GM12878 (cell line): Measurements from ENCODE around the gene FCER2. TPM values are rescaled to one million over a fixed set of nuclear protein-coding genes. Genes with fewer than 3 reads are reported as not detected.
A peak's percentile ranks its signal among the peaks of the same experiment; 100 is the strongest.

Experiments used
- ATF3 ChIP-seq: IDR thresholded peaks from 2 replicates; pipeline ENCODE4 v1.6.1; 2011; ENCODE audit warnings: low read depth, mild to moderate bottlenecking, low read length, moderate library complexity, borderline replicate concordance; ENCODE audit errors: extremely low read depth
- BMI1 ChIP-seq: fragments of 450-650 bp; IDR thresholded peaks from 2 replicates; pipeline ENCODE4 v1.6.1; 2016; ENCODE audit warnings: mild to moderate bottlenecking, moderate library complexity, borderline replicate concordance
- DPF2 ChIP-seq: fragments of 450-650 bp; IDR thresholded peaks from 2 replicates; pipeline ENCODE4 v1.6.1; 2017; ENCODE audit warnings: mild to moderate bottlenecking
- EZH2 ChIP-seq: IDR thresholded peaks from 2 replicates; pipeline ENCODE4 v1.6.1; 2012; ENCODE audit warnings: low read depth, mild to moderate bottlenecking, control low read depth, inconsistent platforms, low read length, borderline replicate concordance; ENCODE audit not compliant: control insufficient read depth
- FOS ChIP-seq: IDR thresholded peaks from 3 replicates; pipeline ENCODE4 v1.6.1; 2011; ENCODE audit warnings: borderline replicate concordance; ENCODE audit not compliant: insufficient read length; ENCODE audit errors: extremely low read depth
- FOXK2 ChIP-seq: fragments of 450-650 bp; IDR thresholded peaks from 2 replicates; pipeline ENCODE4 v1.6.1; 2017; ENCODE audit warnings: mild to moderate bottlenecking, moderate library complexity
- FOXM1 ChIP-seq: IDR thresholded peaks from 2 replicates; pipeline ENCODE4 v1.6.1; 2012; ENCODE audit warnings: low read depth, mild to moderate bottlenecking, inconsistent platforms, low read length, moderate library complexity
- HDAC6 ChIP-seq: fragments of 200-600 bp; sonication (generic); IDR thresholded peaks from one replicate; pipeline ENCODE4 v1.8.0; 2017; ENCODE audit warnings: antibody characterized with exemption; ENCODE audit not compliant: unreplicated experiment
- IKZF2 ChIP-seq, 2 experiments: fragments of 450-650 bp; IDR thresholded peaks; 2 replicates each; pipeline ENCODE4 v1.6.1; 2017; ENCODE audit warnings: mild to moderate bottlenecking in 2 of 2, moderate library complexity in 2 of 2
- LARP7 ChIP-seq: fragments of 450-650 bp; IDR thresholded peaks from 2 replicates; pipeline ENCODE4 v1.6.1; 2017; ENCODE audit warnings: mild to moderate bottlenecking
- RAD51 ChIP-seq: fragments of 450-650 bp; IDR thresholded peaks from 2 replicates; pipeline ENCODE4 v1.6.1; 2016; ENCODE audit warnings: moderate library complexity, mild to moderate bottlenecking, inconsistent platforms
- RELA ChIP-seq: fragments of 450-650 bp; IDR thresholded peaks from 2 replicates; pipeline ENCODE4 v1.8.0; 2014; ENCODE audit warnings: borderline replicate concordance; ENCODE audit not compliant: partially characterized antibody
- STAT1 ChIP-seq: fragments of 450-650 bp; conservative IDR thresholded peaks from 2 replicates; pipeline ENCODE4 v1.6.1; 2014; ENCODE audit warnings: antibody characterized with exemption, mild to moderate bottlenecking
- SUPT20H ChIP-seq: IDR thresholded peaks from 2 replicates; pipeline ENCODE4 v1.6.1; 2011; ENCODE audit warnings: low read depth, mild to moderate bottlenecking, low read length, moderate library complexity, borderline replicate concordance; ENCODE audit not compliant: control insufficient read depth
- TARDBP ChIP-seq: IDR thresholded peaks from 2 replicates; pipeline ENCODE4 v1.6.1; 2016; ENCODE audit warnings: borderline replicate concordance
- YBX1 ChIP-seq: fragments of 450-650 bp; IDR thresholded peaks from 2 replicates; pipeline ENCODE4 v1.6.1; 2016; ENCODE audit warnings: antibody characterized with exemption
- ZZZ3 ChIP-seq: IDR thresholded peaks from 2 replicates; pipeline ENCODE4 v1.6.1; 2011; ENCODE audit warnings: low read depth; ENCODE audit not compliant: control insufficient read depth, insufficient read length
- polyA plus RNA-seq, 11 experiments: library from polyadenylated mRNA; depleted of rRNA in 4 of 11; unstranded in 6 of 11; stranded (reverse) in 5 of 11; fragments of >200 nt; fragmentation: Nextera tagmentation in 4 of 11; fragmentation: Illumina TruSeq in 1 of 11; extraction: Ambion mirVana in 4 of 11; extraction: Trizol in 1 of 11; gene quantifications; 1 replicate in 1 of 11; 2 replicates in 10 of 11; pipeline versions ENCODE4 v1.2.1 to v1.2.3, GENCODE V29; 2011 to 2016; ENCODE audit warnings: inconsistent platforms in 2 of 11, missing spikeins in 2 of 11, low read depth in 1 of 11
- total RNA-seq, 4 experiments: library from RNA; depleted of rRNA in 3 of 4; stranded (reverse); fragments of >200 nt in 3 of 4; fragmentation: Illumina TruSeq in 1 of 4; extraction: Trizol in 1 of 4; gene quantifications; 2 replicates each; pipeline versions ENCODE4 v1.2.1 to v1.2.3, GENCODE V29; 2013 to 2021
- TF ChIP-seq, protein P1 (sequence below): IDR thresholded peaks from 2 replicates; pipeline ENCODE4 v1.6.1; 2012; ENCODE audit warnings: low read depth, low read length, improper control_type of control experiment
- TF ChIP-seq, protein P2 (sequence below): fragments of 450-650 bp; IDR thresholded peaks from 2 replicates; pipeline ENCODE4 v1.6.1; 2016; ENCODE audit warnings: mild to moderate bottlenecking
- TF ChIP-seq, protein P3 (sequence below): fragments of 450-650 bp; IDR thresholded peaks from 2 replicates; pipeline ENCODE4 v1.6.1; 2017; ENCODE audit warnings: mild to moderate bottlenecking, low read depth, inconsistent platforms; ENCODE audit not compliant: poor library complexity, severe bottlenecking
- TF ChIP-seq, protein P4 (sequence below): IDR thresholded peaks from 2 replicates; pipeline ENCODE4 v1.6.1; 2012; ENCODE audit warnings: mild to moderate bottlenecking, low read depth, low read length

FCER2 gene
- total and polyA plus RNA-seq, 10 of the 15 experiments (the other 5 are each of a cell fraction or from before 2014, with no cell fraction given): 44.0 to 424 (median 241) TPM

DNA sequence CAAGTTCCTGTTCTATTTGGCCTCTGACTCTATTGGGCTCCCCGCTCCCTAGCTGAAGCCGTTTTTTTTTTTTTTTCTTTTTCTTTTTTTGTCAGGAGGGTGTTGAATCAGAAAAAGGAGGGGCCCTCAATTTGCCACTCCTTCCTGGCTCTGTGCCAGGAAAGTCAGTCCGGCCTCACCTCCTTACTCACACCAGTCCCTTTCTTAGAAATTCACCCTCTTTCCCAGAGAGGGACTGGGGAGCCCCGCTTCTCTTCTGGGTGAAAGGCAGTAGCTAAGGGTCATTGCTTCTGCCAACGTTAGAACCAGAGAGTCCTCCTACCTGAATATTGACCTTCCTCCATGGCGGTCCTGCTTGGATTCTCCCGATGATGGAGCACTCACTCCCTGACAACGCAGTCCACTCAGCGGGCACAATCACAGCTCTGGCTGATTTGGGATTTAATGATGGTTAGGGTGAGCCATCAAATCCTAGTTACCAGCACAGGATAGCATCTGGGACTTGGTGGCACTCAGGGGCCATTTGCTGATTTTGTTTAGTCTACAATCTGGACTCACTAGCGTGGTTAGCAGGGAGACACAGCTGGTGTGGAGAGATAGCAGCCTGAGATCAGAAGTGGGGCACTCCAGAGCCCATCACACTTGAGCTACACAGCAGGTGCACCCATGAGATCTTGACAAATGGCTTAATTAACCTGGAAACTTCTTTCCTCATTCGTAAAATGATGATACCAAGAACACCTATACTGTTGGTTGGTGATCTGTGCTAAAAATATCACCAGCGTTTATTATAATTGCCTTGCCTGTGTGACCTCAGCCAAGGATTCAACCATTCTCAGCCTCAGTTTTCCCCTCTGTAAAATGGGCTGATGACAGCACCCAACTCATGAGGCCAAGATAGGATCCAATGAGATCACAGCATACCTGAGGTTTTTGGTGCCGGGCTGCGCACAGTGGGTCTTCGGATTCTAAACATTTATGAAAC is 2.2 kb downstream of the FCER2 start (continued):
- TF ChIP-seq, protein P1, sequence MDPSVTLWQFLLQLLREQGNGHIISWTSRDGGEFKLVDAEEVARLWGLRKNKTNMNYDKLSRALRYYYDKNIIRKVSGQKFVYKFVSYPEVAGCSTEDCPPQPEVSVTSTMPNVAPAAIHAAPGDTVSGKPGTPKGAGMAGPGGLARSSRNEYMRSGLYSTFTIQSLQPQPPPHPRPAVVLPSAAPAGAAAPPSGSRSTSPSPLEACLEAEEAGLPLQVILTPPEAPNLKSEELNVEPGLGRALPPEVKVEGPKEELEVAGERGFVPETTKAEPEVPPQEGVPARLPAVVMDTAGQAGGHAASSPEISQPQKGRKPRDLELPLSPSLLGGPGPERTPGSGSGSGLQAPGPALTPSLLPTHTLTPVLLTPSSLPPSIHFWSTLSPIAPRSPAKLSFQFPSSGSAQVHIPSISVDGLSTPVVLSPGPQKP: no peak
- no peak for TF ChIP-seq TARDBP
- TF ChIP-seq HDAC6: no peak
- no peak for TF ChIP-seq EZH2
- no peak; the same call in 1 of the 2 replicates for TF ChIP-seq FOXM1
- peak; percentile 48 to 54; a peak in 2 of 4 replicates for TF ChIP-seq IKZF2 (IDR thresholded peaks at IDR 0.05)
- no peak for TF ChIP-seq RELA
- TF ChIP-seq, protein P2, sequence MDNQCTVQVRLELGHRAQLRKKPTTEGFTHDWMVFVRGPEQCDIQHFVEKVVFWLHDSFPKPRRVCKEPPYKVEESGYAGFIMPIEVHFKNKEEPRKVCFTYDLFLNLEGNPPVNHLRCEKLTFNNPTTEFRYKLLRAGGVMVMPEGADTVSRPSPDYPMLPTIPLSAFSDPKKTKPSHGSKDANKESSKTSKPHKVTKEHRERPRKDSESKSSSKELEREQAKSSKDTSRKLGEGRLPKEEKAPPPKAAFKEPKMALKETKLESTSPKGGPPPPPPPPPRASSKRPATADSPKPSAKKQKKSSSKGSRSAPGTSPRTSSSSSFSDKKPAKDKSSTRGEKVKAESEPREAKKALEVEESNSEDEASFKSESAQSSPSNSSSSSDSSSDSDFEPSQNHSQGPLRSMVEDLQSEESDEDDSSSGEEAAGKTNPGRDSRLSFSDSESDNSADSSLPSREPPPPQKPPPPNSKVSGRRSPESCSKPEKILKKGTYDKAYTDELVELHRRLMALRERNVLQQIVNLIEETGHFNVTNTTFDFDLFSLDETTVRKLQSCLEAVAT: peak; percentile 84
- TF ChIP-seq, protein P3, sequence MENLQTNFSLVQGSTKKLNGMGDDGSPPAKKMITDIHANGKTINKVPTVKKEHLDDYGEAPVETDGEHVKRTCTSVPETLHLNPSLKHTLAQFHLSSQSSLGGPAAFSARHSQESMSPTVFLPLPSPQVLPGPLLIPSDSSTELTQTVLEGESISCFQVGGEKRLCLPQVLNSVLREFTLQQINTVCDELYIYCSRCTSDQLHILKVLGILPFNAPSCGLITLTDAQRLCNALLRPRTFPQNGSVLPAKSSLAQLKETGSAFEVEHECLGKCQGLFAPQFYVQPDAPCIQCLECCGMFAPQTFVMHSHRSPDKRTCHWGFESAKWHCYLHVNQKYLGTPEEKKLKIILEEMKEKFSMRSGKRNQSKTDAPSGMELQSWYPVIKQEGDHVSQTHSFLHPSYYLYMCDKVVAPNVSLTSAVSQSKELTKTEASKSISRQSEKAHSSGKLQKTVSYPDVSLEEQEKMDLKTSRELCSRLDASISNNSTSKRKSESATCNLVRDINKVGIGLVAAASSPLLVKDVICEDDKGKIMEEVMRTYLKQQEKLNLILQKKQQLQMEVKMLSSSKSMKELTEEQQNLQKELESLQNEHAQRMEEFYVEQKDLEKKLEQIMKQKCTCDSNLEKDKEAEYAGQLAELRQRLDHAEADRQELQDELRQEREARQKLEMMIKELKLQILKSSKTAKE: peak; percentile 94
- TF ChIP-seq FOXK2: no peak
- TF ChIP-seq BMI1: no peak
- TF ChIP-seq STAT1: no peak
- peak; percentile 28; the same call in 1 of the 2 replicates for TF ChIP-seq LARP7
- no peak for TF ChIP-seq YBX1
- no peak for TF ChIP-seq ZZZ3
- TF ChIP-seq ATF3: no peak
- no peak for TF ChIP-seq FOS
- TF ChIP-seq, protein P4, sequence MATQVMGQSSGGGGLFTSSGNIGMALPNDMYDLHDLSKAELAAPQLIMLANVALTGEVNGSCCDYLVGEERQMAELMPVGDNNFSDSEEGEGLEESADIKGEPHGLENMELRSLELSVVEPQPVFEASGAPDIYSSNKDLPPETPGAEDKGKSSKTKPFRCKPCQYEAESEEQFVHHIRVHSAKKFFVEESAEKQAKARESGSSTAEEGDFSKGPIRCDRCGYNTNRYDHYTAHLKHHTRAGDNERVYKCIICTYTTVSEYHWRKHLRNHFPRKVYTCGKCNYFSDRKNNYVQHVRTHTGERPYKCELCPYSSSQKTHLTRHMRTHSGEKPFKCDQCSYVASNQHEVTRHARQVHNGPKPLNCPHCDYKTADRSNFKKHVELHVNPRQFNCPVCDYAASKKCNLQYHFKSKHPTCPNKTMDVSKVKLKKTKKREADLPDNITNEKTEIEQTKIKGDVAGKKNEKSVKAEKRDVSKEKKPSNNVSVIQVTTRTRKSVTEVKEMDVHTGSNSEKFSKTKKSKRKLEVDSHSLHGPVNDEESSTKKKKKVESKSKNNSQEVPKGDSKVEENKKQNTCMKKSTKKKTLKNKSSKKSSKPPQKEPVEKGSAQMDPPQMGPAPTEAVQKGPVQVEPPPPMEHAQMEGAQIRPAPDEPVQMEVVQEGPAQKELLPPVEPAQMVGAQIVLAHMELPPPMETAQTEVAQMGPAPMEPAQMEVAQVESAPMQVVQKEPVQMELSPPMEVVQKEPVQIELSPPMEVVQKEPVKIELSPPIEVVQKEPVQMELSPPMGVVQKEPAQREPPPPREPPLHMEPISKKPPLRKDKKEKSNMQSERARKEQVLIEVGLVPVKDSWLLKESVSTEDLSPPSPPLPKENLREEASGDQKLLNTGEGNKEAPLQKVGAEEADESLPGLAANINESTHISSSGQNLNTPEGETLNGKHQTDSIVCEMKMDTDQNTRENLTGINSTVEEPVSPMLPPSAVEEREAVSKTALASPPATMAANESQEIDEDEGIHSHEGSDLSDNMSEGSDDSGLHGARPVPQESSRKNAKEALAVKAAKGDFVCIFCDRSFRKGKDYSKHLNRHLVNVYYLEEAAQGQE: no peak
- no peak for TF ChIP-seq SUPT20H
- no peak for TF ChIP-seq RAD51
- TF ChIP-seq DPF2: peak; percentile 75
